ENCODE measurements around the gene ARSG. TPM values are rescaled to one million over a fixed set of nuclear protein-coding genes. Genes with fewer than 3 reads are reported as not detected.

Gene ARSG
- polyA plus RNA-seq, 1 of the 3 experiments (the other 2 are of a cell fraction) = 0.41 TPM

DNA sequence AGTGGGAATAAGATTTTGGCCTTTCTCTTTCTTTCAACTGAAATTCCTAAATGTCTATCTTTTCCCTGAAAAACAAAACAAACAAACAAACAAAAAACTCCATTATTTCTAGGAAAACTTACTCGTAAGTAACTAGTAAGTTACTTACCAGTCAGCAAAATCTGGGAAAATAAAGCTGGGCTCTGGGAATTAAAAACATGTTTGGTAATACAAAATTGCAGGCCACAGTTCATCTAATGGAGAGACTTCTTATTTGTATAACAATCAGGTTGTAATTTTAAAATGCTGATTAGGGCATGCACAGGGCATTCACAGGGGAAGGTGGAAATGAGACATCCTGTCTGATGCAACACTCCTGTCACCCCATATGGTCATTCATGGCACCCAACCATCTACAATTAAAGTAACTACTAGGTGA lies 169.8 kb downstream of the ARSG start:
- Histone ChIP-seq H3K4me3 (ENCODE audit: low read depth in 2 of 2, low read length in 1 of 2) (no peak overlapping the region), H4K20me1 (ENCODE audit: insufficient read depth) (no peaks in the 10 kb centered on the region), H3K9ac (no peak overlapping the region), H3F3A (replicated peaks; ENCODE audit: insufficient read depth) (peaks cover 12% of the 10 kb centered on the region), H3K9me2 (no peaks in the 10 kb centered on the region), H3K27me3 (ENCODE audit: insufficient read depth) (no peaks in the 10 kb centered on the region), H3K36me3 (replicated peaks in 1 of 2; ENCODE audit: control insufficient read depth in 1 of 2, insufficient read depth in 2 of 2, low read length in 1 of 2) (no peaks in the 10 kb centered on the region), H3K79me2 (ENCODE audit: insufficient read depth) (peaks cover under 1% of the 10 kb centered on the region; the same call in 1 of the 2 replicates), H3K4me1 (ENCODE audit: control insufficient read depth in 1 of 2, insufficient read depth in 2 of 2, low read depth in 1 of 2, low read length in 1 of 2) (peaks cover 0 to 21% of the 10 kb centered on the region in 2 experiments; a peak in 2 of 4 replicates), H3K9me3 (no peaks in the 10 kb centered on the region), H3K27ac (ENCODE audit: low read depth in 2 of 2, low read length in 1 of 2) (no peak overlapping the region), H2AFZ (ENCODE audit: low read depth) (no peak overlapping the region; the same call in 1 of the 2 replicates), H3K4me2 (no peak overlapping the region)
- ChIA-PET POLR2A (no interaction called here), CTCF (interaction anchor here (0.7 to 6.0 kb wide), 8 partner anchors 10 to 304 kb away, joined by 3 to 63 read pairs (median 12); no protein-coding TSS in a partner anchor)
- TF ChIP-seq YY1 (IDR thresholded peaks at IDR 0.05; ENCODE audit: low read depth) (no peak), MXI1 (IDR thresholded peaks at IDR 0.05; ENCODE audit: low read depth, low read length) (no peak), FOSL2 (IDR thresholded peaks at IDR 0.05; ENCODE audit: borderline replicate concordance, low read depth) (no peak), JUND (IDR thresholded peaks at IDR 0.05) (no peak), GABPA (IDR thresholded peaks at IDR 0.05; ENCODE audit: low read depth) (no peak), RFX5 (IDR thresholded peaks at IDR 0.05; ENCODE audit: low read length) (no peak), CHD2 (IDR thresholded peaks at IDR 0.05; ENCODE audit: low read length, partially characterized antibody) (no peak), TEAD4 (IDR thresholded peaks at IDR 0.05; ENCODE audit: borderline replicate concordance, insufficient read depth) (no peak), MEF2A (IDR thresholded peaks at IDR 0.05; ENCODE audit: borderline replicate concordance, low read depth) (no peak), RCOR1 (IDR thresholded peaks at IDR 0.05; ENCODE audit: low read length) (no peak), GATA2 (CRISPR knock-in tag; IDR thresholded peaks at IDR 0.05) (no peak), TCF12 (IDR thresholded peaks at IDR 0.05) (no peak)
- TF ChIP-seq, protein P1, sequence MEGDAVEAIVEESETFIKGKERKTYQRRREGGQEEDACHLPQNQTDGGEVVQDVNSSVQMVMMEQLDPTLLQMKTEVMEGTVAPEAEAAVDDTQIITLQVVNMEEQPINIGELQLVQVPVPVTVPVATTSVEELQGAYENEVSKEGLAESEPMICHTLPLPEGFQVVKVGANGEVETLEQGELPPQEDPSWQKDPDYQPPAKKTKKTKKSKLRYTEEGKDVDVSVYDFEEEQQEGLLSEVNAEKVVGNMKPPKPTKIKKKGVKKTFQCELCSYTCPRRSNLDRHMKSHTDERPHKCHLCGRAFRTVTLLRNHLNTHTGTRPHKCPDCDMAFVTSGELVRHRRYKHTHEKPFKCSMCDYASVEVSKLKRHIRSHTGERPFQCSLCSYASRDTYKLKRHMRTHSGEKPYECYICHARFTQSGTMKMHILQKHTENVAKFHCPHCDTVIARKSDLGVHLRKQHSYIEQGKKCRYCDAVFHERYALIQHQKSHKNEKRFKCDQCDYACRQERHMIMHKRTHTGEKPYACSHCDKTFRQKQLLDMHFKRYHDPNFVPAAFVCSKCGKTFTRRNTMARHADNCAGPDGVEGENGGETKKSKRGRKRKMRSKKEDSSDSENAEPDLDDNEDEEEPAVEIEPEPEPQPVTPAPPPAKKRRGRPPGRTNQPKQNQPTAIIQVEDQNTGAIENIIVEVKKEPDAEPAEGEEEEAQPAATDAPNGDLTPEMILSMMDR (IDR thresholded peaks at IDR 0.05) = no peak
- TF ChIP-seq, protein P2, sequence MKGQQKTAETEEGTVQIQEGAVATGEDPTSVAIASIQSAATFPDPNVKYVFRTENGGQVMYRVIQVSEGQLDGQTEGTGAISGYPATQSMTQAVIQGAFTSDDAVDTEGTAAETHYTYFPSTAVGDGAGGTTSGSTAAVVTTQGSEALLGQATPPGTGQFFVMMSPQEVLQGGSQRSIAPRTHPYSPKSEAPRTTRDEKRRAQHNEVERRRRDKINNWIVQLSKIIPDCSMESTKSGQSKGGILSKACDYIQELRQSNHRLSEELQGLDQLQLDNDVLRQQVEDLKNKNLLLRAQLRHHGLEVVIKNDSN (IDR thresholded peaks at IDR 0.05; ENCODE audit: borderline replicate concordance, low read depth) = no peak
- TF ChIP-seq, protein P3, sequence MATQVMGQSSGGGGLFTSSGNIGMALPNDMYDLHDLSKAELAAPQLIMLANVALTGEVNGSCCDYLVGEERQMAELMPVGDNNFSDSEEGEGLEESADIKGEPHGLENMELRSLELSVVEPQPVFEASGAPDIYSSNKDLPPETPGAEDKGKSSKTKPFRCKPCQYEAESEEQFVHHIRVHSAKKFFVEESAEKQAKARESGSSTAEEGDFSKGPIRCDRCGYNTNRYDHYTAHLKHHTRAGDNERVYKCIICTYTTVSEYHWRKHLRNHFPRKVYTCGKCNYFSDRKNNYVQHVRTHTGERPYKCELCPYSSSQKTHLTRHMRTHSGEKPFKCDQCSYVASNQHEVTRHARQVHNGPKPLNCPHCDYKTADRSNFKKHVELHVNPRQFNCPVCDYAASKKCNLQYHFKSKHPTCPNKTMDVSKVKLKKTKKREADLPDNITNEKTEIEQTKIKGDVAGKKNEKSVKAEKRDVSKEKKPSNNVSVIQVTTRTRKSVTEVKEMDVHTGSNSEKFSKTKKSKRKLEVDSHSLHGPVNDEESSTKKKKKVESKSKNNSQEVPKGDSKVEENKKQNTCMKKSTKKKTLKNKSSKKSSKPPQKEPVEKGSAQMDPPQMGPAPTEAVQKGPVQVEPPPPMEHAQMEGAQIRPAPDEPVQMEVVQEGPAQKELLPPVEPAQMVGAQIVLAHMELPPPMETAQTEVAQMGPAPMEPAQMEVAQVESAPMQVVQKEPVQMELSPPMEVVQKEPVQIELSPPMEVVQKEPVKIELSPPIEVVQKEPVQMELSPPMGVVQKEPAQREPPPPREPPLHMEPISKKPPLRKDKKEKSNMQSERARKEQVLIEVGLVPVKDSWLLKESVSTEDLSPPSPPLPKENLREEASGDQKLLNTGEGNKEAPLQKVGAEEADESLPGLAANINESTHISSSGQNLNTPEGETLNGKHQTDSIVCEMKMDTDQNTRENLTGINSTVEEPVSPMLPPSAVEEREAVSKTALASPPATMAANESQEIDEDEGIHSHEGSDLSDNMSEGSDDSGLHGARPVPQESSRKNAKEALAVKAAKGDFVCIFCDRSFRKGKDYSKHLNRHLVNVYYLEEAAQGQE (IDR thresholded peaks at IDR 0.05; ENCODE audit: low read depth, low read length) = no peak
- TF ChIP-seq, protein P4, sequence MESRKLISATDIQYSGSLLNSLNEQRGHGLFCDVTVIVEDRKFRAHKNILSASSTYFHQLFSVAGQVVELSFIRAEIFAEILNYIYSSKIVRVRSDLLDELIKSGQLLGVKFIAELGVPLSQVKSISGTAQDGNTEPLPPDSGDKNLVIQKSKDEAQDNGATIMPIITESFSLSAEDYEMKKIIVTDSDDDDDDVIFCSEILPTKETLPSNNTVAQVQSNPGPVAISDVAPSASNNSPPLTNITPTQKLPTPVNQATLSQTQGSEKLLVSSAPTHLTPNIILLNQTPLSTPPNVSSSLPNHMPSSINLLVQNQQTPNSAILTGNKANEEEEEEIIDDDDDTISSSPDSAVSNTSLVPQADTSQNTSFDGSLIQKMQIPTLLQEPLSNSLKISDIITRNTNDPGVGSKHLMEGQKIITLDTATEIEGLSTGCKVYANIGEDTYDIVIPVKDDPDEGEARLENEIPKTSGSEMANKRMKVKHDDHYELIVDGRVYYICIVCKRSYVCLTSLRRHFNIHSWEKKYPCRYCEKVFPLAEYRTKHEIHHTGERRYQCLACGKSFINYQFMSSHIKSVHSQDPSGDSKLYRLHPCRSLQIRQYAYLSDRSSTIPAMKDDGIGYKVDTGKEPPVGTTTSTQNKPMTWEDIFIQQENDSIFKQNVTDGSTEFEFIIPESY (IDR thresholded peaks at IDR 0.05; ENCODE audit: borderline replicate concordance, low read depth) = no peak
- TF ChIP-seq, protein P5, sequence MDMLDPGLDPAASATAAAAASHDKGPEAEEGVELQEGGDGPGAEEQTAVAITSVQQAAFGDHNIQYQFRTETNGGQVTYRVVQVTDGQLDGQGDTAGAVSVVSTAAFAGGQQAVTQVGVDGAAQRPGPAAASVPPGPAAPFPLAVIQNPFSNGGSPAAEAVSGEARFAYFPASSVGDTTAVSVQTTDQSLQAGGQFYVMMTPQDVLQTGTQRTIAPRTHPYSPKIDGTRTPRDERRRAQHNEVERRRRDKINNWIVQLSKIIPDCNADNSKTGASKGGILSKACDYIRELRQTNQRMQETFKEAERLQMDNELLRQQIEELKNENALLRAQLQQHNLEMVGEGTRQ (IDR thresholded peaks at IDR 0.05; ENCODE audit: borderline replicate concordance, low read depth, low read length) = no peak
- no peak for DNase-seq
- WGBS (ENCODE audit: low lambda C conversion rate) = 87% methylated on average over 1 of the region's 1 CpG

Measured in SK-N-SH (cell line).